ENCODE data around the gene DNM3. TPM values are rescaled to one million over a fixed set of nuclear protein-coding genes. Genes with fewer than 3 reads are reported as not detected.

Gene DNM3
- total and polyA plus RNA-seq, 4 donors = 2.6 to 16.2 (median 5.1) TPM; not detected in 1

- ATAC-seq (ENCODE audit: low FRiP score) (no peak), DNase-seq (no peak)
- Histone ChIP-seq H3K9me3 (ENCODE audit: control insufficient read depth, low read length) (no peaks in the 10 kb centered on the region), H3K27me3 (ENCODE audit: control insufficient read depth in 1 of 2, insufficient read depth in 2 of 2, low read length in 1 of 2) (no peaks in the 10 kb centered on the region), H3K4me3 (ENCODE audit: low read length in 2 of 2) (no peak overlapping the region), H3K27ac (ENCODE audit: low read depth in 1 of 2, low read length in 2 of 2) (no peak overlapping the region), H3K36me3 (ENCODE audit: control insufficient read depth in 1 of 2, insufficient read depth in 2 of 2, low read length in 1 of 2) (no peaks in the 10 kb centered on the region), H3K4me1 (ENCODE audit: control insufficient read depth in 1 of 2, insufficient read depth in 2 of 2, low read length in 2 of 2) (no peaks in the 10 kb centered on the region)
- intact Hi-C loops (cut with DNase I) = no loop called here
Measured at GRCh38 chr1:172105230-172105629, 263.9 kb downstream of the DNM3 start.

GRCh38 chr1:172107316-172107975 is 266.1 kb downstream of the DNM3 start:
- Histone ChIP-seq H3K4me3 (ENCODE audit: low read length in 2 of 2) (no peak overlapping the region), H3K36me3 (ENCODE audit: control insufficient read depth in 1 of 2, insufficient read depth in 2 of 2, low read length in 1 of 2) (no peaks in the 10 kb centered on the region), H3K9me3 (ENCODE audit: control insufficient read depth, low read length) (no peaks in the 10 kb centered on the region), H3K4me1 (ENCODE audit: control insufficient read depth in 1 of 2, insufficient read depth in 2 of 2, low read length in 2 of 2) (no peaks in the 10 kb centered on the region), H3K27me3 (ENCODE audit: control insufficient read depth in 1 of 2, insufficient read depth in 2 of 2, low read length in 1 of 2) (no peaks in the 10 kb centered on the region), H3K27ac (ENCODE audit: low read depth in 1 of 2, low read length in 2 of 2) (no peak overlapping the region)
- no peak for ATAC-seq (ENCODE audit: low FRiP score)
- intact Hi-C loops (cut with DNase I) = no loop called here
- WGBS, 2 donors = 88 to 90% methylated on average over 4 of the region's 4 CpGs
- DNase-seq = no peak

GRCh38 chr1:172108161-172108893 is 267.0 kb downstream of the DNM3 start:
- no peak overlapping the region for H3K27ac ChIP-seq (ENCODE audit: low read depth in 1 of 2, low read length in 2 of 2)
- H3K36me3 ChIP-seq (ENCODE audit: control insufficient read depth in 1 of 2, insufficient read depth in 2 of 2, low read length in 1 of 2) = no peaks in the 10 kb centered on the region
- H3K27me3 ChIP-seq (ENCODE audit: control insufficient read depth in 1 of 2, insufficient read depth in 2 of 2, low read length in 1 of 2) = no peaks in the 10 kb centered on the region
- ATAC-seq (ENCODE audit: low FRiP score) (no peak), DNase-seq (no peak)
- no peaks in the 10 kb centered on the region for H3K9me3 ChIP-seq (ENCODE audit: control insufficient read depth, low read length)
- intact Hi-C loops (cut with DNase I) = no loop called here
- H3K4me3 ChIP-seq (ENCODE audit: low read length in 2 of 2) = no peak overlapping the region
- H3K4me1 ChIP-seq (ENCODE audit: control insufficient read depth in 1 of 2, insufficient read depth in 2 of 2, low read length in 2 of 2) = no peaks in the 10 kb centered on the region

- Histone ChIP-seq H3K36me3 (ENCODE audit: control insufficient read depth in 1 of 2, insufficient read depth in 2 of 2, low read length in 1 of 2) (no peaks in the 10 kb centered on the region), H3K4me3 (ENCODE audit: low read length in 2 of 2) (no peak overlapping the region), H3K9me3 (ENCODE audit: control insufficient read depth, low read length) (no peaks in the 10 kb centered on the region), H3K27ac (ENCODE audit: low read depth in 1 of 2, low read length in 2 of 2) (no peak overlapping the region), H3K27me3 (ENCODE audit: control insufficient read depth in 1 of 2, insufficient read depth in 2 of 2, low read length in 1 of 2) (no peaks in the 10 kb centered on the region), H3K4me1 (ENCODE audit: control insufficient read depth in 1 of 2, insufficient read depth in 2 of 2, low read length in 2 of 2) (no peaks in the 10 kb centered on the region)
- WGBS, 2 donors = 80 to 81% methylated on average over 5 of the region's 5 CpGs
- DNase-seq (no peak), ATAC-seq (ENCODE audit: low FRiP score) (no peak)
- intact Hi-C loops (cut with DNase I) = no loop called here
Measured at GRCh38 chr1:172109359-172109758, 268.1 kb downstream of the DNM3 start.

- DNase-seq (no peak), ATAC-seq (ENCODE audit: low FRiP score) (no peak)
- no peaks in the 10 kb centered on the region for H3K27me3 ChIP-seq (ENCODE audit: control insufficient read depth in 1 of 2, insufficient read depth in 2 of 2, low read length in 1 of 2)
- no peak overlapping the region for H3K27ac ChIP-seq (ENCODE audit: low read depth in 1 of 2, low read length in 2 of 2)
- no peaks in the 10 kb centered on the region for H3K4me1 ChIP-seq (ENCODE audit: control insufficient read depth in 1 of 2, insufficient read depth in 2 of 2, low read length in 2 of 2)
- WGBS, 2 donors = 93 to 97% methylated on average over 1 of the region's 1 CpG
- H3K9me3 ChIP-seq (ENCODE audit: control insufficient read depth, low read length) = no peaks in the 10 kb centered on the region
- H3K36me3 ChIP-seq (ENCODE audit: control insufficient read depth in 1 of 2, insufficient read depth in 2 of 2, low read length in 1 of 2) = no peaks in the 10 kb centered on the region
- intact Hi-C loops (cut with DNase I) = no loop called here
- no peak overlapping the region for H3K4me3 ChIP-seq (ENCODE audit: low read length in 2 of 2)
Measured at GRCh38 chr1:172112576-172112975, 271.3 kb downstream of the DNM3 start.

GRCh38 chr1:172117800-172118199 is 276.5 kb downstream of the DNM3 start:
- DNase-seq (no peak), ATAC-seq (ENCODE audit: low FRiP score) (no peak)
- 92 to 96% methylated on average over 1 of the region's 1 CpG for WGBS, 2 donors
- Histone ChIP-seq H3K4me1 (ENCODE audit: control insufficient read depth in 1 of 2, insufficient read depth in 2 of 2, low read length in 2 of 2) (peaks cover 0 to 5% of the 10 kb centered on the region in 2 donors), H3K9me3 (ENCODE audit: control insufficient read depth, low read length) (no peaks in the 10 kb centered on the region), H3K27ac (ENCODE audit: low read depth in 1 of 2, low read length in 2 of 2) (no peak overlapping the region), H3K36me3 (ENCODE audit: control insufficient read depth in 1 of 2, insufficient read depth in 2 of 2, low read length in 1 of 2) (no peaks in the 10 kb centered on the region), H3K4me3 (ENCODE audit: low read length in 2 of 2) (no peak overlapping the region), H3K27me3 (ENCODE audit: control insufficient read depth in 1 of 2, insufficient read depth in 2 of 2, low read length in 1 of 2) (no peaks in the 10 kb centered on the region)
- intact Hi-C loops (cut with DNase I) = no loop called here

GRCh38 chr1:172118618-172119017 is 277.3 kb downstream of the DNM3 start:
- Histone ChIP-seq H3K27ac (ENCODE audit: low read depth in 1 of 2, low read length in 2 of 2) (no peak overlapping the region), H3K36me3 (ENCODE audit: control insufficient read depth in 1 of 2, insufficient read depth in 2 of 2, low read length in 1 of 2) (no peaks in the 10 kb centered on the region), H3K4me3 (ENCODE audit: low read length in 2 of 2) (no peak overlapping the region), H3K27me3 (ENCODE audit: control insufficient read depth in 1 of 2, insufficient read depth in 2 of 2, low read length in 1 of 2) (no peaks in the 10 kb centered on the region), H3K9me3 (ENCODE audit: control insufficient read depth, low read length) (no peaks in the 10 kb centered on the region), H3K4me1 (ENCODE audit: control insufficient read depth in 1 of 2, insufficient read depth in 2 of 2, low read length in 2 of 2) (peaks cover 0 to 5% of the 10 kb centered on the region in 2 donors)
- no peak for DNase-seq
- intact Hi-C loops (cut with DNase I) = no loop called here
- WGBS, 2 donors = 86 to 89% methylated on average over 3 of the region's 3 CpGs
- no peak for ATAC-seq (ENCODE audit: low FRiP score)

- intact Hi-C loops (cut with DNase I) = no loop called here
- Histone ChIP-seq H3K27ac (ENCODE audit: low read depth in 1 of 2, low read length in 2 of 2) (no peak overlapping the region), H3K4me3 (ENCODE audit: low read length in 2 of 2) (no peak overlapping the region), H3K4me1 (ENCODE audit: control insufficient read depth in 1 of 2, insufficient read depth in 2 of 2, low read length in 2 of 2) (peaks cover 0 to 5% of the 10 kb centered on the region in 2 donors), H3K36me3 (ENCODE audit: control insufficient read depth in 1 of 2, insufficient read depth in 2 of 2, low read length in 1 of 2) (no peaks in the 10 kb centered on the region), H3K27me3 (ENCODE audit: control insufficient read depth in 1 of 2, insufficient read depth in 2 of 2, low read length in 1 of 2) (no peaks in the 10 kb centered on the region), H3K9me3 (ENCODE audit: control insufficient read depth, low read length) (no peaks in the 10 kb centered on the region)
- WGBS, 2 donors = 95% methylated on average over 10 of the region's 10 CpGs
- DNase-seq (no peak), ATAC-seq (ENCODE audit: low FRiP score) (no peak)
Measured at GRCh38 chr1:172119184-172119583, 277.9 kb downstream of the DNM3 start.

- H3K4me3 ChIP-seq (ENCODE audit: low read length in 2 of 2) = no peak overlapping the region
- intact Hi-C loops (cut with DNase I) = no loop called here
- no peak for ATAC-seq (ENCODE audit: low FRiP score)
- DNase-seq = no peak
- H3K27ac ChIP-seq (ENCODE audit: low read depth in 1 of 2, low read length in 2 of 2) = no peak overlapping the region
- peaks cover 0 to 5% of the 10 kb centered on the region in 2 donors for H3K4me1 ChIP-seq (ENCODE audit: control insufficient read depth in 1 of 2, insufficient read depth in 2 of 2, low read length in 2 of 2)
- no peaks in the 10 kb centered on the region for H3K36me3 ChIP-seq (ENCODE audit: control insufficient read depth in 1 of 2, insufficient read depth in 2 of 2, low read length in 1 of 2)
- H3K9me3 ChIP-seq (ENCODE audit: control insufficient read depth, low read length) = no peaks in the 10 kb centered on the region
- H3K27me3 ChIP-seq (ENCODE audit: control insufficient read depth in 1 of 2, insufficient read depth in 2 of 2, low read length in 1 of 2) = no peaks in the 10 kb centered on the region
- 88 to 91% methylated on average over 2 of the region's 2 CpGs for WGBS, 2 donors
Measured at GRCh38 chr1:172120381-172120780, 279.1 kb downstream of the DNM3 start.
